Pons (tissue), 1 donor: ENCODE results near the gene HHAT.

Source experiments
- DNase-seq: peaks from one replicate; pipeline ENCODE4 v3.0.0-alpha.2; 2016; ENCODE audit warnings: low spot score

The HHAT gene

GRCh38 chr1:210600421-210601159, 271.9 kb downstream of the HHAT start:
- peak; percentile 79 for DNase-seq

DNA sequence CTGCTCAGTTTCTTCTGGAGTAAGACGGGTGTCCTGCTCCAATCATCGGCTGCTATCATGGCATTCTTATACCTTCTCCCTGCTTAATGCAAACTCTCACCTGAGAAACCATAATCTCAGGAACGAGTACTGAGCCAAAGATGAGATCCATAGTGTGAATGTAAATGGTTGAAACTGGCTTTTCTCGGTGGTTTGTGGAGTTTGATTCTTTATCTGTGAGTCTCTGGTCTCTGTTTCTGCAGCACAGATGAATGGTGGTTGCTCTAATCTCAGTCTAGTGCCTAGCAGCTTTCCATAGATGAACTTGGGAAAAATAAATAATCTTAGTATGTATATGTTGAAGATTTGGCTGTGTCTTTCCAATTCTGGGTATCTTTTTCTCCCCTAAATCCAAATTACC, 274.4 kb downstream of the HHAT start:
- no peak for DNase-seq

- no peak for DNase-seq
These were observed 276.4 kb downstream of the HHAT start for GRCh38 chr1:210605099-210605498.

GRCh38 chr1:210607361-210607760, 278.7 kb downstream of the HHAT start:
- DNase-seq, result no peak

- no peak for DNase-seq
These were observed 280.1 kb downstream of the HHAT start for GRCh38 chr1:210608767-210609166.

GRCh38 chr1:210616356-210616755, 287.7 kb downstream of the HHAT start:
- no peak for DNase-seq

DNA sequence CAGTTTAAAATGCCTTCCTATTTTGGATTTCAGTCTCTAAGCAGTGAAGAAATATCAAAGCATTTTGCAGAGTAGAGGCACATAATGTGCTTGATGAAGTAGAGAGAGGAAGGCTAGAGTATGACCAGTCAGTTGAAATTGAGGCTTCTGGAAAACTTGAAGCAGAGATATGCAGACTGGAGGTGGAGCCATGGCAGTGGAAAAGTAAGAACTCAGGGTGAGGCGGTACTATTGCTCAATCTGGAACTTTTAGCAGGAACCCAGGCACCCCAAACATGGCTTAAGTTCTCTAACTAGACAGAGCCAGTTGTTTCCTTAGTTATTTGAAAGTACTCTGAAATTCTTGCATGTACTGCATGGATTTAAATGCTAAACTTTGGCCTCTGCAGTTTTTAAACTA, 288.6 kb downstream of the HHAT start:
- DNase-seq, result no peak

- no peak for DNase-seq
These were observed 289.7 kb downstream of the HHAT start for GRCh38 chr1:210618369-210618768.

- no peak for DNase-seq
These were observed 292.3 kb downstream of the HHAT start for GRCh38 chr1:210620867-210621488.

GRCh38 chr1:210621712-210622111, 293.0 kb downstream of the HHAT start:
- DNase-seq, result no peak

DNA sequence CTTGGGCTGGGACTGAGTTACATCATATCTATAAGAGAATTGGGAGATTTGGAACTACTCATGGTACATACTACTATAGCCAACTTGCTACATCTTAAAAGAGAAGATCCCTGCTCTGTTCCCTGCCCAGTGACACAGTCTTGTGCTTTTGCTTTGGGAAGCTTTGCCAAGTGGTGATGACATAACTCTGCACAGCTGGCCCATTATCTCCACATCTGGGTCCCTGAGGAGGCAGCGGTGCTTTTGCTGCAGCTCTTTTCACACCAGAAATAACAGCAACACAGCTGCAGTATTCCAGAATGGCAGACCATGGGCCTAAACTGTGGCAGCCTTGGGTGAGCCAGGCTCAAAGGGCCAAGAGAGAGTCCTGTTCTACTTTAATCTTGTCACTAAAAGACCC, 296.0 kb downstream of the HHAT start:
- peak; percentile 61 for DNase-seq

DNA sequence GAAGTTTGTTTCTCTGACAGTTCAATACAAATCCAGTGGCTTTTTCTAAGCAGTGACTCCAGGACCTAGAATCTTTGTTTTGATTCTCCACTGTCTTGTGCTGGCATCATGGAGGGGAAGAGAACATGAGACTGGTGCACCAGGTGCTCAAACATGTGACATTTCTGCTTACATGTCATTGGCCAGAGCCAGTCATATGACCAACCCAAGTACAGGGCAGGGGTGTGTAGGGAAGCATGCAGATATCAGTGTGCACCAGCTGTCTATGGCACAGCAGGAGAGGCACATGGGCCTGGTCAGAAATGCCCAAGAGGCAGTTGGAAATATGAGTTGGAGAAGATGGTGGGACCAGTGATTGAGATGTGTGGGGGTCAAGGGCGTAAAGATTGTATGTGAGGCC, 297.0 kb downstream of the HHAT start:
- no peak for DNase-seq

GRCh38 chr1:210626341-210626740, 297.6 kb downstream of the HHAT start:
- DNase-seq, result no peak

DNA sequence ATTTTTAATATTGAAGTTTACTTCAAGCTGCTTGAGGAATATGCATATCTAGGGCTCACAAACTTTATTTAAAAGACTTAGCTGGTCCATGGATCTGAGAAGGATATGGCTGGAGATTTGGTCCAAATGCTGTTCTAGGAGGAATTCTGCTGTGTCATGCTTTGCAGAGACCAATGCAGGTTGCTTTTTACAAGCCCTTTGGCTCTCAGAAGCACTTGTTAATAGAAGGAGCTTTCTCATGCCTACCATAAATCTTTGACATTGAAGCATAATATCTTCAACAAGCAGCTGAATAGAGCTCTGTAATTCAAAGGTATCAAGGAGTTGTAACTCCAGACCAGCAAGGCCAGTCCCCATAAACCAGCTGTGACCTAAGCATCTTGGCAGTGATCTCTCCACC, 299.1 kb downstream of the HHAT start:
- no peak for DNase-seq

- DNase-seq, result no peak
These were observed 300.6 kb downstream of the HHAT start for GRCh38 chr1:210629276-210629675.

- peak; percentile 73 for DNase-seq
These were observed 302.7 kb downstream of the HHAT start for GRCh38 chr1:210631399-210631798.

DNA sequence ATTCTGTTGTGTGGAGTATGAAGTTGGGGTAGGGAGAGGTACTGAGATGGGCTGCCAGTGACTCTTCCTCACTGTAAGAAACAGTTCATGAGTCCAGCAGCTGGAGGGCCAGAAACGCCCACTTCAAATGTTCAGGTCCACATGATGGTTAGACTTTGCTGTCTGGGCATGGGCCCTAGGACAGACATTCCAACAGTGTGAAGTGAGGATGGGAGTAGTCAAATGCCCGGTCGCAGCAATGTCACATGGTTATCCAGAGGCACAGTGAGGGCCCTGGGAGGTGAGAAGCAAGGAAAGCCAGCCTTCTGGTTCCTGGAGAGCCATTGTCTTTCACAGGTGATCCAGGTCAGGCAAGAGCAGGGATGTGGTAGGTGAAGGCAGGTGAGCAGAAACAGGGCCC, 304.4 kb downstream of the HHAT start:
- no peak for DNase-seq

GRCh38 chr1:210633636-210634035, 304.9 kb downstream of the HHAT start:
- DNase-seq, result peak; percentile 75

GRCh38 chr1:210635108-210635507, 306.4 kb downstream of the HHAT start:
- DNase-seq, result no peak

DNA sequence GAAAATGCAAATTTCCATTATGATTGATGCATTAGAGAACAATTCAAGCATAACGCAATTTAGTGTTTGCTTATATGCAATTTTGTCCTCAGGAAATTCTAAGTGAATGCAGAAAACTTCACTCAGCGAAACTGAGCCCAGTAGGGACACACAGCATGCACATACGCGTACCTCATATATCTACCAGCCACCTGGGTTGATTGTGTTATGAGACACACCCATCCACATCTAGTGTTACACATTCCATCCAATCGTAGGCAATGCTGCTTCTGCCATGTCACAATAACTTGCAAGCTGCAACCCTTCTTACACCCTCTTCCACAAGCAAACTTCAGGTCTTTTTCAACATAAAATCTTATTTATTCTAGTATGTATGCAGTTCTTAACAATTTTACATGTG, 312.9 kb downstream of the HHAT start:
- DNase-seq, result no peak

- peak; percentile 53 for DNase-seq
These were observed 317.0 kb downstream of the HHAT start for GRCh38 chr1:210645582-210646257.

GRCh38 chr1:210646258-210646616, 317.5 kb downstream of the HHAT start:
- no peak for DNase-seq
